Sigmoid colon (tissue), 7 donors: ENCODE measurements around the gene CEP112. TPM values are rescaled to one million over a fixed set of nuclear protein-coding genes. Genes with fewer than 3 reads are reported as not detected.

ENCODE experiments used
- DNase-seq: peaks from one replicate; pipeline ENCODE4 v3.0.0-alpha.2; 2019
- H3K27ac ChIP-seq, 4 donors: fragments of 200-600 bp; sonication (generic); one replicate each; pipeline ENCODE4 v1.5.1; 2016 to 2019; ENCODE audit warnings: mild to moderate bottlenecking in 1 of 4
- H3K27me3 ChIP-seq, 3 donors: fragments of 200-600 bp; sonication (generic); one replicate each; pipeline ENCODE4 v1.5.1; 2019; ENCODE audit warnings: mild to moderate bottlenecking in 1 of 3
- H3K36me3 ChIP-seq, 4 donors: fragments of 200-600 bp; sonication (generic); one replicate each; pipeline ENCODE4 v1.5.1; 2016 to 2019
- H3K4me1 ChIP-seq, 4 donors: fragments of 200-600 bp; sonication (generic); one replicate each; pipeline ENCODE4 v1.5.1; 2017 to 2019
- H3K4me3 ChIP-seq, 4 donors: fragments of 200-600 bp; sonication (generic); one replicate each; pipeline ENCODE4 v1.5.1; 2017 to 2019; ENCODE audit warnings: mild to moderate bottlenecking in 2 of 4, moderate library complexity in 1 of 4
- H3K9me3 ChIP-seq, 4 donors: fragments of 200-600 bp in 3 of 4; sonication (generic) in 3 of 4; one replicate each; pipeline versions ENCODE4 v1.5.1 to v1.6.1; 2013 to 2019
- CTCF ChIP-seq, 4 experiments: fragments of 450-650 bp in 3 of 4; fragments of 200-600 bp in 1 of 4; IDR thresholded peaks; one replicate each; pipeline ENCODE4 v1.5.1; 2016 to 2019; ENCODE audit warnings: antibody characterized with exemption in 4 of 4, mild to moderate bottlenecking in 3 of 4, moderate library complexity in 2 of 4
- EP300 ChIP-seq, 4 donors: sonication (generic); formaldehyde crosslinking; IDR thresholded peaks; one replicate each; pipeline ENCODE4 v1.6.1; 2017; ENCODE audit warnings: antibody characterized with exemption in 4 of 4
- POLR2A ChIP-seq, 2 donors: fragments of 450-650 bp; IDR thresholded peaks; one replicate each; pipeline ENCODE4 v1.6.1; 2016; ENCODE audit warnings: antibody characterized with exemption in 2 of 2, mild to moderate bottlenecking in 2 of 2, moderate library complexity in 2 of 2
- POLR2AphosphoS5 ChIP-seq, 4 donors: sonication (generic); formaldehyde crosslinking; IDR thresholded peaks; one replicate each; pipeline ENCODE4 v1.6.1; 2017; ENCODE audit warnings: antibody characterized with exemption in 4 of 4
- WGBS, 2 donors: extraction: QIAGEN DNeasy Blood & Tissue Kit; methylation state at CpG; one replicate each; pipeline ENCODE4 v1.1.7; 2013; 5-methylcytosine and 5-hydroxymethylcytosine counted together
- intact Hi-C: fragments of 100-400 bp; cut with DNase I; formaldehyde crosslinking; loops from one replicate; pipeline ENCODE4 v1.15.1; 2023
- polyA plus RNA-seq, 3 donors: library from polyadenylated mRNA; stranded (reverse); fragments of 200-250 nt; gene quantifications; one replicate each; pipeline ENCODE4 v1.2.3, GENCODE V29; 2013
- total RNA-seq, 4 donors: library from RNA; depleted of rRNA; stranded (reverse); fragments of >200 nt; gene quantifications; one replicate each; pipeline ENCODE4 v1.1.0, GENCODE V29; 2016
- donor health status: healthy with polysubstance abuse.
- donor health status: Bipolar disorder and iron deficiency.
- donor health status: healthy.

Gene CEP112
- total and polyA plus RNA-seq, 7 donors = 0.92 to 29.1 (median 15.1) TPM

- WGBS, 2 donors = 90 to 91% methylated on average over 1 of the region's 1 CpG
- Histone ChIP-seq H3K9me3 (no peaks in the 10 kb centered on the region), H3K4me1 (no peaks in the 10 kb centered on the region), H3K27me3 (no peaks in the 10 kb centered on the region), H3K4me3 (no peak overlapping the region), H3K36me3 (no peaks in the 10 kb centered on the region), H3K27ac (no peak overlapping the region)
- DNase-seq = no peak
- TF ChIP-seq EP300 (IDR thresholded peaks at IDR 0.05) = no peak
- TF ChIP-seq CTCF (IDR thresholded peaks at IDR 0.05) = no peak
- no peak for TF ChIP-seq POLR2A (IDR thresholded peaks at IDR 0.05)
- no peak for TF ChIP-seq POLR2AphosphoS5 (IDR thresholded peaks at IDR 0.05)
- intact Hi-C loops = no loop called here
These were observed 590.8 kb downstream of the CEP112 start for GRCh38 chr17:65601145-65601544.

GRCh38 chr17:65600518-65600917 is 591.4 kb downstream of the CEP112 start:
- Histone ChIP-seq H3K36me3 (no peaks in the 10 kb centered on the region), H3K9me3 (no peaks in the 10 kb centered on the region), H3K27ac (no peak overlapping the region), H3K4me3 (no peak overlapping the region), H3K4me1 (no peaks in the 10 kb centered on the region), H3K27me3 (no peaks in the 10 kb centered on the region)
- intact Hi-C loops = no loop called here
- TF ChIP-seq POLR2A (IDR thresholded peaks at IDR 0.05) = no peak
- TF ChIP-seq CTCF (IDR thresholded peaks at IDR 0.05) = no peak
- no peak for TF ChIP-seq POLR2AphosphoS5 (IDR thresholded peaks at IDR 0.05)
- TF ChIP-seq EP300 (IDR thresholded peaks at IDR 0.05) = no peak
- WGBS, 2 donors = 67 to 76% methylated on average over 1 of the region's 1 CpG
- DNase-seq = no peak

GRCh38 chr17:65599650-65600049 is 592.3 kb downstream of the CEP112 start:
- no peak overlapping the region for H3K4me3 ChIP-seq
- TF ChIP-seq POLR2A (IDR thresholded peaks at IDR 0.05) = no peak
- no peak for TF ChIP-seq CTCF (IDR thresholded peaks at IDR 0.05)
- TF ChIP-seq POLR2AphosphoS5 (IDR thresholded peaks at IDR 0.05) = no peak
- no peak for TF ChIP-seq EP300 (IDR thresholded peaks at IDR 0.05)
- no peaks in the 10 kb centered on the region for H3K27me3 ChIP-seq
- WGBS, 2 donors = 84 to 85% methylated on average over 5 of the region's 5 CpGs
- DNase-seq = no peak
- H3K4me1 ChIP-seq = no peaks in the 10 kb centered on the region
- H3K9me3 ChIP-seq = no peaks in the 10 kb centered on the region
- H3K36me3 ChIP-seq = no peaks in the 10 kb centered on the region
- intact Hi-C loops = no loop called here
- no peak overlapping the region for H3K27ac ChIP-seq

- Histone ChIP-seq H3K4me3 (no peak overlapping the region), H3K36me3 (no peaks in the 10 kb centered on the region), H3K27me3 (no peaks in the 10 kb centered on the region), H3K4me1 (no peaks in the 10 kb centered on the region), H3K9me3 (no peaks in the 10 kb centered on the region), H3K27ac (no peak overlapping the region)
- TF ChIP-seq CTCF (IDR thresholded peaks at IDR 0.05) (no peak), EP300 (IDR thresholded peaks at IDR 0.05) (no peak), POLR2AphosphoS5 (IDR thresholded peaks at IDR 0.05) (no peak), POLR2A (IDR thresholded peaks at IDR 0.05) (no peak)
- WGBS, 2 donors = 96 to 99% methylated on average over 1 of the region's 1 CpG
- DNase-seq = no peak
- intact Hi-C loops = no loop called here
These were observed 593.2 kb downstream of the CEP112 start for GRCh38 chr17:65598746-65599145.

GRCh38 chr17:65595071-65595656 is 596.8 kb downstream of the CEP112 start:
- H3K4me3 ChIP-seq = no peak overlapping the region
- H3K27ac ChIP-seq = no peak overlapping the region
- TF ChIP-seq POLR2AphosphoS5 (IDR thresholded peaks at IDR 0.05) (no peak), CTCF (IDR thresholded peaks at IDR 0.05) (no peak), EP300 (IDR thresholded peaks at IDR 0.05) (no peak), POLR2A (IDR thresholded peaks at IDR 0.05) (no peak)
- no peaks in the 10 kb centered on the region for H3K27me3 ChIP-seq
- no peak for DNase-seq
- no peaks in the 10 kb centered on the region for H3K9me3 ChIP-seq
- H3K36me3 ChIP-seq = no peaks in the 10 kb centered on the region
- no peaks in the 10 kb centered on the region for H3K4me1 ChIP-seq
- intact Hi-C loops = no loop called here
- WGBS, 2 donors = 61 to 73% methylated on average over 4 of the region's 4 CpGs
